ENCODE results near the gene TTI1.

- TF ChIP-seq FOXA1 (IDR thresholded peaks at IDR 0.05) (no peak), FOXM1 (IDR thresholded peaks at IDR 0.05; ENCODE audit: borderline replicate concordance) (no peak), BHLHE40 (IDR thresholded peaks at IDR 0.05; ENCODE audit: borderline replicate concordance) (no peak), NFRKB (IDR thresholded peaks at IDR 0.05) (no peak), ARNT (IDR thresholded peaks at IDR 0.05) (no peak), HDGF (IDR thresholded peaks at IDR 0.05; ENCODE audit: borderline replicate concordance) (no peak), TARDBP (IDR thresholded peaks at IDR 0.05) (no peak)
These were observed 88.7 kb downstream of the TTI1 start for GRCh38 chr20:37944456-37944981.

All from HEK293T (cell line).